ENCODE data around the gene TMEM138.

TMEM138 gene

GRCh38 chr11:61334434-61335354, 27.5 kb upstream of the TMEM138 start:
- Mint-ChIP-seq H3K27me3 (ENCODE audit: low read depth) (no peaks in the 10 kb centered on the region), H3K36me3 (ENCODE audit: low read depth) (peaks cover 27% of the 10 kb centered on the region), H3K4me1 (peaks cover 46% of the 10 kb centered on the region), H3K4me3 (peak overlapping the region; percentile 93 to 100 (median 97)), H3K9me3 (no peaks in the 10 kb centered on the region), H3K27ac (peak overlapping the region; percentile 84 to 99 (median 97))
- TF ChIP-seq CTCF (IDR thresholded peaks at IDR 0.05; ENCODE audit: unreplicated experiment in 3 of 3) = no peak

- peak overlapping the region; percentile 64 to 100 (median 93) for H3K4me3 Mint-ChIP-seq
- H3K9me3 Mint-ChIP-seq = no peaks in the 10 kb centered on the region
- peak overlapping the region; percentile 84 to 99 (median 97) for H3K27ac Mint-ChIP-seq
These were observed 26.8 kb upstream of the TMEM138 start for GRCh38 chr11:61335355-61335710.

GRCh38 chr11:61336171-61336935, 25.8 kb upstream of the TMEM138 start:
- H3K4me3 Mint-ChIP-seq = peak overlapping the region; percentile 8 to 45 (median 40)
- peak overlapping the region; percentile 56 to 97 (median 87) for H3K27ac Mint-ChIP-seq
- H3K4me1 Mint-ChIP-seq = peaks cover 31% of the 10 kb centered on the region
- peaks cover 17% of the 10 kb centered on the region for H3K36me3 Mint-ChIP-seq (ENCODE audit: low read depth)
- no peaks in the 10 kb centered on the region for H3K27me3 Mint-ChIP-seq (ENCODE audit: low read depth)
- TF ChIP-seq CTCF (IDR thresholded peaks at IDR 0.05; ENCODE audit: unreplicated experiment in 3 of 3) = peak; percentile 96 to 97 (median 96)
- no peaks in the 10 kb centered on the region for H3K9me3 Mint-ChIP-seq

More at GRCh38 chr11:61335355-61335710, 26.8 kb upstream of the TMEM138 start:
- H3K4me1 Mint-ChIP-seq = peaks cover 40% of the 10 kb centered on the region
- no peak for TF ChIP-seq CTCF (IDR thresholded peaks at IDR 0.05; ENCODE audit: unreplicated experiment in 3 of 3)
- peaks cover 20% of the 10 kb centered on the region for H3K36me3 Mint-ChIP-seq (ENCODE audit: low read depth)
- H3K27me3 Mint-ChIP-seq (ENCODE audit: low read depth) = no peaks in the 10 kb centered on the region

- H3K36me3 Mint-ChIP-seq (ENCODE audit: low read depth) = peaks cover 16% of the 10 kb centered on the region
- TF ChIP-seq CTCF (IDR thresholded peaks at IDR 0.05; ENCODE audit: unreplicated experiment in 3 of 3) = no peak
- peaks cover 18% of the 10 kb centered on the region for H3K4me1 Mint-ChIP-seq
- no peak overlapping the region for H3K4me3 Mint-ChIP-seq
- H3K27me3 Mint-ChIP-seq (ENCODE audit: low read depth) = no peaks in the 10 kb centered on the region
- H3K9me3 Mint-ChIP-seq = no peaks in the 10 kb centered on the region
- peak overlapping the region in 1 of 3 experiments; percentile 37 for H3K27ac Mint-ChIP-seq
These were observed 24.3 kb upstream of the TMEM138 start for GRCh38 chr11:61337706-61338470.

- peaks cover 13% of the 10 kb centered on the region for H3K4me1 Mint-ChIP-seq
- no peak overlapping the region for H3K4me3 Mint-ChIP-seq
- no peak for TF ChIP-seq CTCF (IDR thresholded peaks at IDR 0.05; ENCODE audit: unreplicated experiment in 3 of 3)
- no peak overlapping the region for H3K27ac Mint-ChIP-seq
- no peaks in the 10 kb centered on the region for H3K9me3 Mint-ChIP-seq
- peaks cover 18% of the 10 kb centered on the region for H3K36me3 Mint-ChIP-seq (ENCODE audit: low read depth)
- no peaks in the 10 kb centered on the region for H3K27me3 Mint-ChIP-seq (ENCODE audit: low read depth)
These were observed 23.2 kb upstream of the TMEM138 start for GRCh38 chr11:61338783-61339489.
